Measurements from ENCODE around the gene HEY2.

The HEY2 gene

GRCh38 chr6:125717120-125717731, 32.2 kb upstream of the HEY2 start:
- no peak for TF ChIP-seq CTCF (conservative IDR thresholded peaks at IDR 0.05; ENCODE audit: low read length)
- no peak overlapping the region for H3K4me3 ChIP-seq (ENCODE audit: low read length)

GRCh38 chr6:125718109-125718508, 31.3 kb upstream of the HEY2 start:
- TF ChIP-seq CTCF (conservative IDR thresholded peaks at IDR 0.05; ENCODE audit: low read length), result no peak
- DNase-seq (ENCODE audit: low read depth), result no peak
- H3K4me3 ChIP-seq (ENCODE audit: low read length), result no peak overlapping the region

More at GRCh38 chr6:125717120-125717731, 32.2 kb upstream of the HEY2 start:
- no peak for DNase-seq (ENCODE audit: low read depth)

GRCh38 chr6:125722886-125723285, 26.5 kb upstream of the HEY2 start:
- TF ChIP-seq CTCF (conservative IDR thresholded peaks at IDR 0.05; ENCODE audit: low read length), result no peak
- no peak for DNase-seq (ENCODE audit: low read depth)
- H3K4me3 ChIP-seq (ENCODE audit: low read length), result no peak overlapping the region

GRCh38 chr6:125727216-125727615, 22.2 kb upstream of the HEY2 start:
- H3K4me3 ChIP-seq (ENCODE audit: low read length), result no peak overlapping the region
- no peak for DNase-seq (ENCODE audit: low read depth)
- no peak for TF ChIP-seq CTCF (conservative IDR thresholded peaks at IDR 0.05; ENCODE audit: low read length)

- H3K4me3 ChIP-seq (ENCODE audit: low read length), result no peak overlapping the region
- no peak for TF ChIP-seq CTCF (conservative IDR thresholded peaks at IDR 0.05; ENCODE audit: low read length)
- DNase-seq (ENCODE audit: low read depth), result no peak
Observed at GRCh38 chr6:125728739-125729138, 20.7 kb upstream of the HEY2 start.

GRCh38 chr6:125729983-125730382, 19.4 kb upstream of the HEY2 start:
- H3K4me3 ChIP-seq (ENCODE audit: low read length), result no peak overlapping the region
- no peak for TF ChIP-seq CTCF (conservative IDR thresholded peaks at IDR 0.05; ENCODE audit: low read length)
- no peak for DNase-seq (ENCODE audit: low read depth)

- no peak for TF ChIP-seq CTCF (conservative IDR thresholded peaks at IDR 0.05; ENCODE audit: low read length)
- H3K4me3 ChIP-seq (ENCODE audit: low read length), result no peak overlapping the region
- no peak for DNase-seq (ENCODE audit: low read depth)
Observed at GRCh38 chr6:125732398-125732797, 17.0 kb upstream of the HEY2 start.
